ENCODE data around the gene SNX24. TPM values are rescaled to one million over a fixed set of nuclear protein-coding genes. Genes with fewer than 3 reads are reported as not detected.

The SNX24 gene
- total RNA-seq, 1 donor from 2014 or later = 21.0 TPM

- Histone ChIP-seq H3K36me3 (no peaks in the 10 kb centered on the region), H3K4me3 (no peak overlapping the region), H3K9me3 (ENCODE audit: low read depth) (no peaks in the 10 kb centered on the region), H3K27ac (no peak overlapping the region), H3K9ac (no peak overlapping the region), H4K20me1 (ENCODE audit: low read depth) (no peaks in the 10 kb centered on the region), H2AFZ (replicated peaks) (no peak overlapping the region), H3K79me2 (ENCODE audit: low read depth) (no peaks in the 10 kb centered on the region), H3K27me3 (no peaks in the 10 kb centered on the region), H3K4me2 (no peak overlapping the region), H3F3A (ENCODE audit: low read depth) (no peaks in the 10 kb centered on the region), H3K4me1 (peaks cover 9% of the 10 kb centered on the region)
- no peak for TF ChIP-seq EZH2 (IDR thresholded peaks at IDR 0.05)
- no peak for TF ChIP-seq EZH2phosphoT487 (IDR thresholded peaks at IDR 0.05)
- peak; percentile 86 for TF ChIP-seq CTCF (IDR thresholded peaks at IDR 0.05)
- DNase-seq (ENCODE audit: low spot score) = peak; percentile 85
- Mint-ChIP-seq H3K4me1 (peaks cover 2% of the 10 kb centered on the region), H3K27ac (no peak overlapping the region), H3K4me3 (no peak overlapping the region), H3K27me3 (ENCODE audit: insufficient read depth, low read depth) (peaks cover 2% of the 10 kb centered on the region), H3K9me3 (no peaks in the 10 kb centered on the region), H3K36me3 (peaks cover 2% of the 10 kb centered on the region)
Measured at GRCh38 chr5:122999947-123000563, 154.6 kb downstream of the SNX24 start.

- H3K9me3 Mint-ChIP-seq = no peaks in the 10 kb centered on the region
- Histone ChIP-seq H2AFZ (replicated peaks) (no peak overlapping the region), H3K27me3 (no peaks in the 10 kb centered on the region), H3K27ac (no peak overlapping the region), H3F3A (ENCODE audit: low read depth) (no peaks in the 10 kb centered on the region), H3K4me3 (no peak overlapping the region), H3K79me2 (ENCODE audit: low read depth) (no peaks in the 10 kb centered on the region), H3K9me3 (ENCODE audit: low read depth) (no peaks in the 10 kb centered on the region), H3K4me1 (peaks cover 9% of the 10 kb centered on the region), H3K36me3 (no peaks in the 10 kb centered on the region), H3K4me2 (no peak overlapping the region), H3K9ac (no peak overlapping the region), H4K20me1 (ENCODE audit: low read depth) (no peaks in the 10 kb centered on the region)
- H3K36me3 Mint-ChIP-seq = peaks cover 2% of the 10 kb centered on the region
- TF ChIP-seq EZH2 (IDR thresholded peaks at IDR 0.05) (no peak), CTCF (IDR thresholded peaks at IDR 0.05) (no peak), EZH2phosphoT487 (IDR thresholded peaks at IDR 0.05) (no peak)
- peaks cover 2% of the 10 kb centered on the region for H3K4me1 Mint-ChIP-seq
- H3K4me3 Mint-ChIP-seq = no peak overlapping the region
- H3K27ac Mint-ChIP-seq = no peak overlapping the region
- DNase-seq (ENCODE audit: low spot score) = no peak
- peaks cover 2% of the 10 kb centered on the region for H3K27me3 Mint-ChIP-seq (ENCODE audit: insufficient read depth, low read depth)
Measured at GRCh38 chr5:123000731-123001130, 155.3 kb downstream of the SNX24 start.

GRCh38 chr5:123001808-123002207, 156.4 kb downstream of the SNX24 start:
- Histone ChIP-seq H3K27me3 (no peaks in the 10 kb centered on the region), H3K4me1 (peaks cover 9% of the 10 kb centered on the region), H3K4me2 (no peak overlapping the region), H3K36me3 (no peaks in the 10 kb centered on the region), H3K79me2 (ENCODE audit: low read depth) (no peaks in the 10 kb centered on the region), H3F3A (ENCODE audit: low read depth) (no peaks in the 10 kb centered on the region), H3K9me3 (ENCODE audit: low read depth) (no peaks in the 10 kb centered on the region), H3K4me3 (no peak overlapping the region), H4K20me1 (ENCODE audit: low read depth) (no peaks in the 10 kb centered on the region), H2AFZ (replicated peaks) (no peak overlapping the region), H3K9ac (no peak overlapping the region), H3K27ac (no peak overlapping the region)
- no peaks in the 10 kb centered on the region for H3K9me3 Mint-ChIP-seq
- H3K4me1 Mint-ChIP-seq = peaks cover 2% of the 10 kb centered on the region
- H3K4me3 Mint-ChIP-seq = no peak overlapping the region
- DNase-seq (ENCODE audit: low spot score) = no peak
- no peak overlapping the region for H3K27ac Mint-ChIP-seq
- no peak for TF ChIP-seq EZH2phosphoT487 (IDR thresholded peaks at IDR 0.05)
- no peak for TF ChIP-seq CTCF (IDR thresholded peaks at IDR 0.05)
- no peak for TF ChIP-seq EZH2 (IDR thresholded peaks at IDR 0.05)
- peaks cover 2% of the 10 kb centered on the region for H3K36me3 Mint-ChIP-seq
- H3K27me3 Mint-ChIP-seq (ENCODE audit: insufficient read depth, low read depth) = peaks cover 2% of the 10 kb centered on the region

Measured in neural progenitor cell (in vitro differentiated cells).